WERI-Rb-1 (cell line): Measurements from ENCODE around the gene WDFY1.

Experiments used
- DNase-seq: peaks from one replicate; pipeline ENCODE4 v3.0.0-alpha.2; 2020
- H3K27ac ChIP-seq: fragments of 250-450 bp; sonication (Bioruptor Pico); 2 replicates; pipeline ENCODE4 v1.5.1; 2020; ENCODE audit warnings: mild to moderate bottlenecking, moderate library complexity
- H3K27me3 ChIP-seq: fragments of 250-450 bp; sonication (Bioruptor Pico); 2 replicates; pipeline ENCODE4 v1.5.1; 2021; ENCODE audit warnings: mild to moderate bottlenecking, low read depth, moderate library complexity; ENCODE audit not compliant: insufficient read depth, severe bottlenecking
- H3K36me3 ChIP-seq: fragments of 250-450 bp; sonication (Bioruptor Pico); 2 replicates; pipeline ENCODE4 v1.5.1; 2020; ENCODE audit warnings: mild to moderate bottlenecking, moderate library complexity
- H3K4me3 ChIP-seq: 2 replicates; pipeline ENCODE4 v1.5.1; 2011; ENCODE audit warnings: low read depth, mild to moderate bottlenecking, control low read depth, low read length
- H3K9me3 ChIP-seq: fragments of 250-450 bp; sonication (Bioruptor Pico); 2 replicates; pipeline ENCODE4 v1.5.1; 2021; ENCODE audit warnings: mild to moderate bottlenecking, moderate library complexity; ENCODE audit not compliant: severe bottlenecking
- TF ChIP-seq, protein P1 (sequence below): IDR thresholded peaks from 2 replicates; pipeline ENCODE4 v1.5.1; 2011; ENCODE audit warnings: low read depth, mild to moderate bottlenecking, control low read depth, inconsistent platforms, low read length

The WDFY1 gene

DNA sequence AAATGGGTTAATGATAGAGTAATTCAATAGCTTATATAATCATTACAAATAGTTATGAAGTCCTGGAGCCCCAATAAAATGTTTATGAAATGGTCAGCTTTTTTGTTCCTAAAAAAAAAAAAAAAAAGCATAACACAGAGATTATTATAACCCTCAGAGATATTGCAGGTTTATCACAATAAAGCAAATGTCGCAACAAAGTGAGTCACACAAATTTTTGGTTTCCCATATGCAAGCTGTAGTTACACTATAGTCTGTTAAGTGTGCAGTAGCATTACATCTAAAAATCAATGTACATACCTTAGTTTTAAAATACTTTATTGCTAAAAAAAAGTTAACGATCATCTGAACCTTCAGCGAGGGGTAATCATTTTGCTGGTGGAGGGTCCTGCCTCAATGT is 20.0 kb downstream of the WDFY1 start:
- Histone ChIP-seq H3K36me3 (no peaks in the 10 kb centered on the region), H3K9me3 (peaks cover 7% of the 10 kb centered on the region), H3K27ac (no peak overlapping the region), H3K4me3 (no peak overlapping the region), H3K27me3 (no peaks in the 10 kb centered on the region)
- DNase-seq, result no peak
- TF ChIP-seq, protein P1, sequence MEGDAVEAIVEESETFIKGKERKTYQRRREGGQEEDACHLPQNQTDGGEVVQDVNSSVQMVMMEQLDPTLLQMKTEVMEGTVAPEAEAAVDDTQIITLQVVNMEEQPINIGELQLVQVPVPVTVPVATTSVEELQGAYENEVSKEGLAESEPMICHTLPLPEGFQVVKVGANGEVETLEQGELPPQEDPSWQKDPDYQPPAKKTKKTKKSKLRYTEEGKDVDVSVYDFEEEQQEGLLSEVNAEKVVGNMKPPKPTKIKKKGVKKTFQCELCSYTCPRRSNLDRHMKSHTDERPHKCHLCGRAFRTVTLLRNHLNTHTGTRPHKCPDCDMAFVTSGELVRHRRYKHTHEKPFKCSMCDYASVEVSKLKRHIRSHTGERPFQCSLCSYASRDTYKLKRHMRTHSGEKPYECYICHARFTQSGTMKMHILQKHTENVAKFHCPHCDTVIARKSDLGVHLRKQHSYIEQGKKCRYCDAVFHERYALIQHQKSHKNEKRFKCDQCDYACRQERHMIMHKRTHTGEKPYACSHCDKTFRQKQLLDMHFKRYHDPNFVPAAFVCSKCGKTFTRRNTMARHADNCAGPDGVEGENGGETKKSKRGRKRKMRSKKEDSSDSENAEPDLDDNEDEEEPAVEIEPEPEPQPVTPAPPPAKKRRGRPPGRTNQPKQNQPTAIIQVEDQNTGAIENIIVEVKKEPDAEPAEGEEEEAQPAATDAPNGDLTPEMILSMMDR, result no peak

DNA sequence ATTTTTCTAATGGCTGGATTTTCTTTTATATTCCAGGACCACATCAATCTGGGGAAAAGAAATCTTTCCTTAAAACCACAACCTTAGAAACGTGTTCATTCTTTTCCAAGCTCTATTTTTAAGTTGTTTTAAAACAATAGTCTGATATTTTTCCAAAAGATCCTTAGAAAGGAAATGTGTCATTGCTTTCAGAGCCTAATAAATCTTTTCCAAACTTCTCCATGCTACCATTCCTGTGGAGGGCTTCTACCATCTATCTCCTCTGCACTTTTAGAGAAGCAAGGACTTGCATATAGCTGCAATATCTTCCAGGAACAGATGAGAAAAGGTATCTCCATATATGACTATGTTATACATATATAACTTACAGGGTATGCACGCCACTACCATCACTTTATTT is 21.2 kb downstream of the WDFY1 start:
- TF ChIP-seq, protein P1, result no peak
- Histone ChIP-seq H3K27ac (no peak overlapping the region), H3K9me3 (peaks cover 7% of the 10 kb centered on the region), H3K36me3 (no peaks in the 10 kb centered on the region), H3K4me3 (no peak overlapping the region), H3K27me3 (no peaks in the 10 kb centered on the region)
- no peak for DNase-seq

DNA sequence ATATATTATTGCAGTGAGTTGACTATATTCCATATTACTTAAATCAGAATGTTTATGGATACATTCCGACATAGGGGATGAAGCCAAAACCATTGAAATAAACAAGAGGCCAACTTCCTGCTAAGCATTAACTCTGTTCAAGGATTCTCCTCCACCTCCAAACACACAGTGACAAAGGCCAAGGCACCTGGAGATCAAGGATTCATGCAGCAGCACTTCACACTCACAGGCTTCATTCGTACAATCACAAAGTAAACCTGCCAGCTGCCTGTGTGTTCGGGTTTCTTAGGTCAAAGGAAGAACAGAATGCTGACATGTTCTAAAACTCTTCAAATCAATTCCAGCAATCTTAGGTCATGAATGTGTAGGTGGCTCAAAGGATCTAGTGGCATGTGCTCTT is 22.8 kb downstream of the WDFY1 start:
- no peaks in the 10 kb centered on the region for H3K36me3 ChIP-seq

DNA sequence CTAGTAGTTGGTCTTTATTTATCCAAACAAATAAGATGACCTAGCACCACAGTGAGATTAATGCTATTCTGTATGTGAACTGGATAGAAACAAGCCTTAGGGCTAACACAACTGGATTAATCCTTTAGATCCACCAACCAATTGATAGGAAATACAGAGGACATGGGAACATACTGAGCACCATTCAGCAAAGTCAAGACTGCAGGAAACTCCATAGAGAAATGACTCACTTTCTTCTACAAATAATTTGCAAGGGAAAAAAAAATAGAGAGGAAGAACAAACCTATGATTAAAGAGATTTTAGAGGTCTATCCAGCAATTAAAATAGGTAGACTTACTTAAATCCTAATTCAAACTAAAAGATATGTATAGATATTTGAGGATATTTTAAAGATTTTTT is 23.9 kb downstream of the WDFY1 start:
- Histone ChIP-seq H3K27me3 (no peaks in the 10 kb centered on the region), H3K36me3 (no peaks in the 10 kb centered on the region), H3K9me3 (no peaks in the 10 kb centered on the region), H3K4me3 (no peak overlapping the region), H3K27ac (no peak overlapping the region)
- TF ChIP-seq, protein P1, result no peak
- DNase-seq, result no peak

More for the DNA sequence above, 22.8 kb downstream of the WDFY1 start:
- Histone ChIP-seq H3K9me3 (peaks cover 7% of the 10 kb centered on the region), H3K27ac (no peak overlapping the region), H3K27me3 (no peaks in the 10 kb centered on the region), H3K4me3 (no peak overlapping the region)
- DNase-seq, result no peak
- TF ChIP-seq, protein P1, result no peak

DNA sequence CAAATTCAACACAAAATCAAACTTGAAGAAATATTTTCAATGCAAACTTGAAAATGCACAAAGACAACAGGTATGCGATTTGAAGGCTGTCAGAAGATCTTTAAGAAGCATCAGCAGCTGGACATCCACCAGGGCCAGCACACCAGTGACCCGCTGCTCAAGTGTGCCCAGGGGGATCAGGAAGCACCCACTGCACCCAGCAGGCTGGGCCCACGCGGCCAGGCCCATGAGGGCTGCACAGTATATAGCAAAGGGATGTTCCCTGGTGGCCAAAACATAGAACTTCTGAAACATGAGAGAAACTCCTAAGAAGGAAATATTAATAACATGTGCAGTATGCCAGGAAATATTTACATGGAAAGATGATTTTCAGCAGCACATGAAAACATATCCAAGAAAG is 25.0 kb downstream of the WDFY1 start:
- Histone ChIP-seq H3K4me3 (no peak overlapping the region), H3K9me3 (no peaks in the 10 kb centered on the region), H3K27me3 (no peaks in the 10 kb centered on the region), H3K27ac (no peak overlapping the region), H3K36me3 (0 out of 2 replicates have a peak, but pooled peaks cover under 1% of the 10 kb centered on the region)
- DNase-seq, result no peak
- TF ChIP-seq, protein P1, result no peak

DNA sequence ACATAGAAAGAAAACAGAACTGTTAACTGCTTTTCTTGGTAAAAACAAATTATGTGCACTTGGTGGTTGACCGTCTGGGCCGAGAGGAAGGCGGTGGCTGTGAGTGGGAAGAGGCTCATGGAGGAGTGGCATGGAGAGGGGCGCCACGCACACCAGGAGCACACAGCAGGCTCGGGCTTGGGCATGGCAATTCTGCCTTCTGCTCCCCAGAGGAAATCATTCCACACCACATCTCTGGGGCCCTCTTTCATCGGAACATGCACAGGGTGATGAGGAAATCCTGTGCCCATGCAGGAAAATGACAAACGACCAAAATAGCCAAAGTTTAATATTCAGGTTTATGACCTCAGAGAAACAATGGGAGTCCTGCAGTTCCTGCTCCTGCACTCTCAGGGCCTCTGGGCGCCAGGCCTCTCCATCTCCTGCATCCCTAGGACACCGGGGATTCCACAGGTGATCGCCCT is 26.4 kb downstream of the WDFY1 start:
- H3K27me3 ChIP-seq, result no peaks in the 10 kb centered on the region
- TF ChIP-seq, protein P1, result no peak
- H3K4me3 ChIP-seq, result no peak overlapping the region
- DNase-seq, result no peak
- no peak overlapping the region for H3K27ac ChIP-seq
- H3K9me3 ChIP-seq, result no peaks in the 10 kb centered on the region
- H3K36me3 ChIP-seq, result peaks cover 3% of the 10 kb centered on the region; the same call in 1 of the 2 replicates
